Caco-2 (cell line): Measurements from ENCODE around the gene RNF207. TPM values are rescaled to one million over a fixed set of nuclear protein-coding genes. Genes with fewer than 3 reads are reported as not detected.

Experiments
- BruUV-seq: library from RNA; stranded (reverse); fragments of 400-500 nt; replicated peaks from 2 replicates; lab custom pipeline; 2021; lab: Mats Ljungman, UMichigan
- CTCF ChIA-PET: fragments of 300-600 bp; sonication (Branson Sonifier 250); formaldehyde crosslinking; loops from one replicate; lab custom pipeline; 2022; ENCODE audit warnings: antibody characterized with exemption; lab: Charles Lee
- POLR2A ChIA-PET: fragments of 300-600 bp; sonication (Branson Sonifier 250); formaldehyde crosslinking; loops from one replicate; lab custom pipeline; 2022; ENCODE audit warnings: antibody characterized with exemption; lab: Charles Lee
- DNase-seq, 2 experiments: peaks; one replicate each; pipeline versions ENCODE4 v3.0.0 to v3.0.0-alpha.2; 2020 to 2022
- H3K27me3 ChIP-seq: replicated peaks from 2 replicates; pipeline ENCODE4 v1.6.0; 2011; ENCODE audit warnings: low read length; ENCODE audit not compliant: control insufficient read depth, insufficient read depth
- H3K36me3 ChIP-seq: 2 replicates; pipeline ENCODE4 v1.5.1; 2011; ENCODE audit warnings: low read length; ENCODE audit not compliant: control insufficient read depth, insufficient read depth
- H3K4me1 ChIP-seq: fragments of 250-450 bp; sonication (Bioruptor Pico); 2 replicates; pipeline ENCODE4 v1.5.1; 2020; ENCODE audit warnings: mild to moderate bottlenecking
- H3K4me3 ChIP-seq: 2 replicates; pipeline ENCODE4 v1.5.1; 2011; ENCODE audit warnings: low read depth, mild to moderate bottlenecking, control low read depth, low read length
- H3K9me3 ChIP-seq: fragments of 250-450 bp; sonication (Bioruptor Pico); 2 replicates; pipeline ENCODE4 v1.5.1; 2020; ENCODE audit warnings: mild to moderate bottlenecking, moderate library complexity
- H3K27ac Mint-ChIP-seq: one replicate; pipeline ENCODE4 v1.8.0; 2022; ENCODE audit warnings: mixed read lengths; ENCODE audit not compliant: unreplicated experiment
- H3K27me3 Mint-ChIP-seq: one replicate; pipeline ENCODE4 v1.8.0; 2022; ENCODE audit warnings: mixed read lengths; ENCODE audit not compliant: insufficient read depth, unreplicated experiment
- H3K36me3 Mint-ChIP-seq: one replicate; pipeline ENCODE4 v1.8.0; 2022; ENCODE audit warnings: mild to moderate bottlenecking, mixed read lengths; ENCODE audit not compliant: insufficient read depth, unreplicated experiment
- H3K4me1 Mint-ChIP-seq: one replicate; pipeline ENCODE4 v1.8.0; 2022; ENCODE audit warnings: low read depth, mixed read lengths; ENCODE audit not compliant: unreplicated experiment
- H3K4me3 Mint-ChIP-seq: one replicate; pipeline ENCODE4 v1.8.0; 2022; ENCODE audit warnings: mild to moderate bottlenecking, moderate library complexity, mixed read lengths; ENCODE audit not compliant: unreplicated experiment
- H3K9me3 Mint-ChIP-seq: one replicate; pipeline ENCODE4 v1.8.0; 2022; ENCODE audit warnings: mixed read lengths; ENCODE audit not compliant: unreplicated experiment
- CTCF ChIP-seq, 2 experiments: fragments of 200-600 bp in 1 of 2; IDR thresholded peaks; 1 replicate in 1 of 2; 2 replicates in 1 of 2; pipeline versions ENCODE4 v1.5.1 to v1.8.0; 2011 to 2022; ENCODE audit warnings: antibody characterized with exemption in 1 of 2, control low read depth in 1 of 2, inconsistent platforms in 1 of 2, low read depth in 1 of 2, low read length in 1 of 2, mild to moderate bottlenecking in 1 of 2, moderate library complexity in 1 of 2; ENCODE audit not compliant: insufficient read depth in 1 of 2, severe bottlenecking in 1 of 2, unreplicated experiment in 1 of 2
- intact Hi-C: fragments of 100-400 bp; cut with micrococcal nuclease; formaldehyde crosslinking; loops from one replicate; pipeline ENCODE4 v1.10.0; 2022; ENCODE audit not compliant: unreplicated experiment
- total RNA-seq: library from RNA; stranded (reverse); gene quantifications from 2 replicates; pipeline ENCODE4 v1.2.3, GENCODE V29; 2022

Gene RNF207
- total RNA-seq, 1 experiment from 2014 or later: 27.4 TPM

GRCh38 chr1:6174621-6175410, 31.1 kb upstream of the RNF207 start:
- POLR2A ChIA-PET: no interaction called here
- CTCF ChIA-PET: no interaction called here
- no peak for TF ChIP-seq CTCF (IDR thresholded peaks at IDR 0.05; ENCODE audit: insufficient read depth in 1 of 2, low read depth in 1 of 2, low read length in 1 of 2, severe bottlenecking in 1 of 2, unreplicated experiment in 1 of 2)
- Mint-ChIP-seq H3K4me3 (no peak overlapping the region), H3K27me3 (peaks cover 5% of the 10 kb centered on the region), H3K9me3 (no peaks in the 10 kb centered on the region), H3K27ac (no peak overlapping the region), H3K36me3 (no peaks in the 10 kb centered on the region), H3K4me1 (no peaks in the 10 kb centered on the region)
- no TSS peak for BruUV-seq
- no peaks in the 10 kb centered on the region for H3K36me3 ChIP-seq
- no peak overlapping the region for H3K4me3 ChIP-seq
- 0 out of 2 replicates have a peak, but pooled peaks cover 4% of the 10 kb centered on the region for H3K4me1 ChIP-seq
- intact Hi-C loops: no loop called here
- no peak for DNase-seq
- no peaks in the 10 kb centered on the region for H3K9me3 ChIP-seq
- no peaks in the 10 kb centered on the region for H3K27me3 ChIP-seq

DNA sequence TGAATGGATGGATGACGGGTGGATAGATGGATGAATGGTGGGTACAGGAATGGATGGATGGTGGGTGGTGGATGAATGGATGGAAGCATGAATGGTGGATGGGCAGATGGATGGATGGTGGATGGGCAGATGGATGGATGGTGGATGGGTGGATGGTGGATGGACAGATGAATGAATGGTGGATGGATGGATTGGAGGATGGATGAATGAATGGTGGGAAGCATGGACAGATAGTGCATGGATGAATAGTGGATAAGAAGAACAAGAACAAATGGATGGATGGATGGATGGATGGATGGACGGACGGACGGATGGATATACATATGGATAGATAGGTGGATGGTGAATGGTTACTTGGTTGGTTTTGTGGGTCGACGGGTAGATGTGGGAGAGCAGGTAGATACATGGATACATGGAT, 30.5 kb upstream of the RNF207 start:
- no peaks in the 10 kb centered on the region for H3K27me3 ChIP-seq
- intact Hi-C loops: no loop called here
- BruUV-seq: no TSS peak

GRCh38 chr1:6176779-6177178, 29.1 kb upstream of the RNF207 start:
- POLR2A ChIA-PET: no interaction called here
- Mint-ChIP-seq H3K4me1 (no peaks in the 10 kb centered on the region), H3K27me3 (peaks cover 5% of the 10 kb centered on the region), H3K27ac (no peak overlapping the region), H3K4me3 (no peak overlapping the region), H3K9me3 (no peaks in the 10 kb centered on the region), H3K36me3 (peaks cover 11% of the 10 kb centered on the region)
- CTCF ChIA-PET: no interaction called here
- TF ChIP-seq CTCF (IDR thresholded peaks at IDR 0.05; ENCODE audit: insufficient read depth in 1 of 2, low read depth in 1 of 2, low read length in 1 of 2, severe bottlenecking in 1 of 2, unreplicated experiment in 1 of 2): no peak
- no peaks in the 10 kb centered on the region for H3K9me3 ChIP-seq
- no peaks in the 10 kb centered on the region for H3K27me3 ChIP-seq
- H3K4me1 ChIP-seq: 0 out of 2 replicates have a peak, but pooled peaks cover 4% of the 10 kb centered on the region
- H3K4me3 ChIP-seq: no peak overlapping the region
- intact Hi-C loops: no loop called here
- H3K36me3 ChIP-seq: no peaks in the 10 kb centered on the region
- DNase-seq: no peak
- no TSS peak for BruUV-seq

More for the DNA sequence above, 30.5 kb upstream of the RNF207 start:
- no peaks in the 10 kb centered on the region for H3K9me3 Mint-ChIP-seq
- ChIA-PET POLR2A (no interaction called here), CTCF (no interaction called here)
- Histone ChIP-seq H3K9me3 (no peaks in the 10 kb centered on the region), H3K4me1 (0 out of 2 replicates have a peak, but pooled peaks cover 4% of the 10 kb centered on the region), H3K4me3 (no peak overlapping the region), H3K36me3 (no peaks in the 10 kb centered on the region)
- no peak for TF ChIP-seq CTCF (IDR thresholded peaks at IDR 0.05; ENCODE audit: insufficient read depth in 1 of 2, low read depth in 1 of 2, low read length in 1 of 2, severe bottlenecking in 1 of 2, unreplicated experiment in 1 of 2)
- H3K27me3 Mint-ChIP-seq: peaks cover 5% of the 10 kb centered on the region
- DNase-seq: no peak
- H3K4me3 Mint-ChIP-seq: no peak overlapping the region
- no peaks in the 10 kb centered on the region for H3K4me1 Mint-ChIP-seq
- no peak overlapping the region for H3K27ac Mint-ChIP-seq
- no peaks in the 10 kb centered on the region for H3K36me3 Mint-ChIP-seq
